Non-pigmented ciliary epithelial cell (primary cell): ENCODE results near the gene PKN2.
"Not testable (repeated sequence)": the region's sequence is repeated elsewhere in the genome, so short reads cannot be mapped to it uniquely, and the experiment has no call there.

Source experiments
- DNase-seq: peaks from one replicate; pipeline ENCODE4 v3.0.0-alpha.2; 2010; ENCODE audit warnings: low read depth

Gene PKN2

GRCh38 chr1:88680471-88680870 is 3.6 kb upstream of the PKN2 start:
- no peak for DNase-seq

GRCh38 chr1:88680911-88681622 is 3.0 kb upstream of the PKN2 start:
- DNase-seq = no peak

DNA sequence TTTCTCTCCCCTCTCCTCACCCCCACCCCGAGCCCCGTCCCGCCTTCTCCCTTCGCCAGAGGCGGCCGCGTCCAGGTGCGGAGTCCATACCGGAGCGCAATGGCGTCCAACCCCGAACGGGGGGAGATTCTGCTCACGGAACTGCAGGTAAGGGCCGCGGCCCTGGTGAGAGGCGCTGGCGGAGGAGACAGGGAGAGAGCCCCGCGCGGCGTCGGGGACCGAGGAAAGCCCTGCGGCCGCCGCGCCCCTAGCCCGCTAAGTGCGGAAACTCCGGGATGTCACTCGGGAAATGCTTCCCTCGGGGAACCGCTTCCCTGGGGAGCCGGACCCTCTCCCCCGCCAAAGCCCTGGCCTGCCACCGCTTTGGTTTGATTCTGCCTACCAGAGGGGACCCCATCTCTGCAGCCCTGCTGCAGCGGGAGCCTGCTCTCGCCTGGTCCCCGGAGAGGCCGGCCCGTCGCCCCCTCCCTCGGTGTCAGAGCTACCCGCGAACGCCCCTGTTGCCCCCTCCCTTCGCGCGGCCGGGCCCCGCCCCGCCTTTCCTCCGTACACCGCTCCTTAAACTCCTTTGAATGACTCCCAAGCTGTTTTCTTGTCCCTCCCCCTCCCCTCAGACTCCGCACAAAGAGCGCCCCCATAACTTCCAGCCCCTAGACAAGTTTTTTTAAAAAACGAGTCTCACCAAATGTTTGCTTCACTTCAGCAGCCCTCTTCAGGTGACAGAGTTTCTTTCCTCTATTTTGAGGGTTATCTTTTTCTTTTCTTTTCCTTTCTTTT is 597 bp downstream of the PKN2 start:
- no peak for DNase-seq

GRCh38 chr1:88685259-88685620 is 1.2 kb downstream of the PKN2 start:
- no peak for DNase-seq

DNA sequence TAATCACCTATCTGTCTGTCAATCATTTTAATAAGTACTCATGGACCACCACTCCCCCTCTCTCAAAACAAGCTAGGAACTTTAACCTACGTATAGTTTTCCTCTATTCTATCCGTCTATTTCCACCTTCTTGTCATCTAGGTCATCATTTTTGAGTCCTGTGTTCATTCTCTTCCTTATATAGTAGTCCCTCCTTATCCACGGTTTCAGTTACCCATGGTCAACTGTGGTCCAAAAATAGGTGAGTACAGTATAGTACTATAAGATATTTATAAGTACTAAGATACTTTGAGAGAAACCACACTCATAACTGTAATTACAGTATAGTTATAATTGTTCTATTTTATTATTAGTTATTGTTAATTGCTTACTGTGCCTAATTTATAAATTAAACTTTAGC is 7.5 kb downstream of the PKN2 start:
- no peak for DNase-seq

DNA sequence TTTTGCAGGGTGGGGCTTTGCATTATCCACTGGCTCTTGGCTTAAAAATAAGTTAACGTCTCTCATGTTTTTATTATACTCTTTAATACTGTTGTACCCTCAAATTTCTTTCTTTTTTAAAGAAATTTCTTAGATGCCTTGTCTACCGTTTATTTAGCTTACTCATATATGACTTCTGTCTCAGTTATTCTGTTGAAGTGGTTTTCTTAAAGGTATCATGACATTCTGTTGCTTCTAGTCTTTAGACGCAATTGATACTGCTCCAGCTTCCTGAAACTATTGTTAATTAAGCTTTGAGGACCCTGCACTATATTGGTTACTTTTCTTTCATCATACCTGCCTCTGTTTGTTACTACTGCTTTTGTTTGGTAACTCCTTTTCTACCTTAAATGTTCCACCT is 11.7 kb downstream of the PKN2 start:
- DNase-seq = no peak

DNA sequence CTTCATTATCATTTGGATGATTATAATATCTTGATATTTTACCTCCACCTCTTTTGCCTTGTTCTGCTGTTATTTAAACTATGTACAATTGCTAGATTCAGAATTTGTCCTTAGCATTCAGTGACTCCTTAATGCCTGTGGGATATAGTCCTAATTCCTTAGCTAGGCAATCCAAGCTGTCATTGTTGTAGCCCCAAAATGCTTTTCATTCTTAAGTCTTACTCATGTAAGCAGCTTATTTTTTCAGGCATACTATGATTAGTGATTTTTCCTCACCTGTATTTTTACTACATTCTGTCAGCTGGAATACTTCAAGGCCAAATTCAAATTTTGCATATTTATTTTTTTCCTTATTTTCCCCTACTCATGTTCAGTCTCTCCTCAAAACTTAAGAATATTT is 13.4 kb downstream of the PKN2 start:
- no peak for DNase-seq

- DNase-seq = no peak
Observed at GRCh38 chr1:88698140-88698539, 14.1 kb downstream of the PKN2 start.

DNA sequence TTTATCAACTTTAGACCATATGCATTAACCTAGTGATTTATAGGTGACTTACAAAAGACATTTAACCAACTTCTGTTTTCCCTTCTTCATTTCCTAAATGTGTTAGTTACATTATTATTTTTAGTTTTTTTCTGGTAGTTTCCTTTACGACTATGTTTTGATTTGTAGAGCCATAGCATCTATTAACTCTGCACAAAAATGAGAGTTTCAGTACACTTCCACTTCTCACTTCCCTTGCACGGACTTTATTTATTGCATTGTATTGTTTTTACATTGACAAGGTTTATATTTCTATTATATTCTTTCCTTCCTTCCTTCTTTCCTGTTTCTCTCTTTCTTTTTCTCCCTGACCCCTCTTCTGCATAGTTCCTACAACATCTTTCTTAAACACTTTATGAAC is 14.7 kb downstream of the PKN2 start:
- no peak for DNase-seq

- DNase-seq = no peak
Observed at GRCh38 chr1:88700425-88701013, 16.4 kb downstream of the PKN2 start.

DNA sequence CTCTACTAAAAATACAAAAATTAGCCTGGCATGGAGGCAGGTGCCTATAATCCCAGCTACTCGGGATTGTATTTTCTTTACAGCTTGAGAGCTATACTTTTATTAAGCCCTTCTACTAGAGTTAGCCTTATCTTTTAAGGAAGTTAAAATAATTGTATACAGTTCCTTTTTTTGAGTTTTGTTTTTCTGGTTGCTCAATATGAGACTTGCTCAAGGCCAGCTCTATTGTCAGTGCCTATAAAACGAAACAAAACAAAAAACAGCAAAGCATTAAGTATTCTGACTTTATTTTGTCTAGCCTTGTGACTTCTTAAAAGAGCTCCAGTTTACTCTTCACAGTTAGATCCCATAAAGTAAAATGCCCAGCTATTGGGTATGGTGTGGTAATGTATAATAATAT is 17.2 kb downstream of the PKN2 start:
- DNase-seq = no peak

DNA sequence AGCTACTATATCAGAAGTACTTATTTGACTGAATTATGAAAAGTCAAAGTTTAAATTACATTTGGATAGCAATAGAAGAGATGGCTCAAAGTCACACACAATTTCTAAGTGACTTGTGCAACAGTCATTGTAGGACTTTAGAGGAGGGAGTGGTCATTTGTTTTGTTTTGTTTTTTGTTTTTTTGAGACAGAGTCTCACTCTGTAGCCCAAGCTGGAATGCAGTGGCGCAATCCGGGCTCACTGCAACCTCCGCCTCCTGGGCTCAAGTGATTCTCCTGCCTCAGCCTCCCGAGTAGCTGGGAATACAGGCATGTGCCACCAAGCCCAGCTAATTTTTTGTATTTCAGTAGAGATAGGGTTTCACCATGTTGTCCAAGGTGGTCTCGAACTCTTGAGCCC is 17.7 kb downstream of the PKN2 start:
- DNase-seq = not testable (repeated sequence)

DNA sequence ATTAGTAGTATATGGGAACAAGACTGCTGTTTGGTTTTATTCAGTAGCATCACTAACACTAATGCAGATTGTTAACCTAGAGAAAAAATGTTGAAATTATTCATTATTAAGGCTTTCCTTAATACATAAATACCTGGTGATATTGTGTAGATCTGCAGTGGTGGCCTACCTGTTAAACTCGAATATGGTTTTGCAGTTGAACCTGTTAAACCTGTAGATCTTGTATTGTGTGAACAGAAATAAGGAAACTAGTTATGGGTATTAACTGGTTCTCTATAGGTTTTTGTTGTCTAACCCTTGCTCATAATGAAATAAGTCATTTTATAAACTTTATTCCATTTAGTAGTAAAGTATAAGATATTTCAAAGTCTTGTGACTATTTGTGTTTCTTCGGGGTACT is 23.9 kb downstream of the PKN2 start:
- DNase-seq = no peak

- not testable (repeated sequence) for DNase-seq
Observed at GRCh38 chr1:88712907-88713306, 28.8 kb downstream of the PKN2 start.

DNA sequence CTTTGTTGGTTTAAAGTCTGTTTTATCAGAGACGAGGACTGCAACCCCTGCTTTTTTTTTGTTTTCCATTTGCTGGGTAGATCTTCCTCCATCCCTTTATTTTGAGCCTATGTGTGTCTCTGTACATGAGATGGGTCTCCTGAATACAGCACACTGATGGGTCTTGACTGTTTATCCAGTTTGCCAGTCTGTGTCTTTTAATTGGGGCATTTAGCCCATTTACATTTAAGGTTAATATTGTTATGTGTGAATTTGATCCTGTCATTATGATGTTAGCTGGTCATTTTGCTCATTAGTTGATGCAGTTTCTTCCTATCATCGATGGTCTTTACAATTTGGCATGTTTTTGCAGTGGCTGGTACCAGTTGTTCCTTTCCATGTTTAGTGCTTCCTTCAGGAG is 32.5 kb downstream of the PKN2 start:
- not testable (repeated sequence) for DNase-seq

DNA sequence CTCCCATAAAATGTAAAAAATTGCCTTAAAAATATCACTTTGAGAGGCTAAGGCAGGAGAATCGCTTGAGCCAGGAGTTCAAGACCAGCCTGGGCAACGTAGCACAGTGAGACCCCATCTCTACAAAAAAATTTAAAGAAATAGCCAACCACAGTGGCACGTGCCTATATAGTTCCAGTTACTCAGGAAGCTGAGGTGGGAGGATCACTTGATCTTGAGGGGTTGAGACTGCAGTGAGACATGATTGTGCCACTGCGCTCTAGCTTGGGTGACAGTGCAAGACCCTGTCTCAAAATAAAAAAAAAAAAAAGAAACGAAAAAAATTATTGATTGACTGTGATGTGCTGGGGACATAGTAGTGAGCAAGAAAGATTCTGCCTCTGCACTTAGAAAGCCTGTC is 38.4 kb downstream of the PKN2 start:
- no peak for DNase-seq

DNA sequence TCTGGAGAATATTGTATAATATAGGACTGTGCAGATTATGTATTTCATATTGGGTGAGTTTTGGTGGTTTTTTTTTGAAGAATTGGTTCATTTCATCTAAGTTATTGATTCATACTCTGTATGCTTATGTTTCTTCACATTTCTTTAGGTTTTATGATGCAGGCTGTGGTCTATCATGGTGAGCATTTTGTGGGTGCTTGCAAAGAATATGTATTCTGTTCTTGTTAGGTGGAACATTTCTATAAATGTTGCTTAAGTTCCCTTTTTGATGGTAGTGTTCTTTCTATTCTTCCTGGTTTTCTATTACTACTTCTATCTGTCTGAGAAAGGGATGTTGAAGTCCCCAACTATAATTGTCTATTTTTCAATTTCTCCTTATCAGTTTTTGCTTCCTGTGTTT is 42.6 kb downstream of the PKN2 start:
- no peak for DNase-seq

DNA sequence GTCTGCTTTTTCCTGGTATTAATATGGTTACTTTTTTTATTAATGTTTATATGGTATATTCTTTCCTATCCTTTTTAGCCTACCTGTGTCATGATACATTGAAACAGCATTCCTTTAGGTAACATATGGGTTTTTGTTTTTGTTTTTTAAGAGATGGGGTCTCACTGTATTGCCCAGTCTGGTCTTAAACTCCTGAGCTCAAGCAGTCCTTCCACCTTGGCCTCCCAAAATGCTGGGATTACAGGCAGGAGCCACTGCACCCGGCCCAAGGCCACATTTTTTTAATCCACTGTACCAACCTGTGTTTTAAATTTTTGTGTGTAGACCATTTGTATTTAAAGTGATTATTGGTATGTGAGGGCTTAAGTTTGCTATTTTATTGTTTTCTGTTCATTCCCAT is 43.1 kb downstream of the PKN2 start:
- DNase-seq = no peak

DNA sequence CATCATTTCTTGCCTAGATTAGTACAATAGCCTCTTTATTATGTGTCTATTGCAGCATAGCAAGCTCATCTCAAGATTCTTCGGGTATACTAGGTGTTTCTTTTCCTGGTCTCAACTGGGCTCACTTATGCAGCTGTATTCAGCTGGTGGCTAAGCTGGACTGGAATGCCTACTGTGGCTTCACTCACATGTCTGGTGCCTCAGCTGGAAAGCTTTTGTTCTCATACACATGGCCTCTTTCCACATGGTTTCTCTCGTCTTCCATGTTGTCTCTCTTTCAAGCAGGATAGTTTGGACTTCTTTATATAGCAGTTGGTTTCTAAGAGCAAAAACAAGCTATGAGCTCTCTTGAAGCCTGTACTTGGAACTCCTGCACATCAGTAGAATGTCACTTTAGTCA is 45.2 kb downstream of the PKN2 start:
- DNase-seq = no peak

GRCh38 chr1:88730132-88730675 is 46.1 kb downstream of the PKN2 start:
- no peak for DNase-seq

GRCh38 chr1:88730995-88731394 is 46.9 kb downstream of the PKN2 start:
- no peak for DNase-seq

DNA sequence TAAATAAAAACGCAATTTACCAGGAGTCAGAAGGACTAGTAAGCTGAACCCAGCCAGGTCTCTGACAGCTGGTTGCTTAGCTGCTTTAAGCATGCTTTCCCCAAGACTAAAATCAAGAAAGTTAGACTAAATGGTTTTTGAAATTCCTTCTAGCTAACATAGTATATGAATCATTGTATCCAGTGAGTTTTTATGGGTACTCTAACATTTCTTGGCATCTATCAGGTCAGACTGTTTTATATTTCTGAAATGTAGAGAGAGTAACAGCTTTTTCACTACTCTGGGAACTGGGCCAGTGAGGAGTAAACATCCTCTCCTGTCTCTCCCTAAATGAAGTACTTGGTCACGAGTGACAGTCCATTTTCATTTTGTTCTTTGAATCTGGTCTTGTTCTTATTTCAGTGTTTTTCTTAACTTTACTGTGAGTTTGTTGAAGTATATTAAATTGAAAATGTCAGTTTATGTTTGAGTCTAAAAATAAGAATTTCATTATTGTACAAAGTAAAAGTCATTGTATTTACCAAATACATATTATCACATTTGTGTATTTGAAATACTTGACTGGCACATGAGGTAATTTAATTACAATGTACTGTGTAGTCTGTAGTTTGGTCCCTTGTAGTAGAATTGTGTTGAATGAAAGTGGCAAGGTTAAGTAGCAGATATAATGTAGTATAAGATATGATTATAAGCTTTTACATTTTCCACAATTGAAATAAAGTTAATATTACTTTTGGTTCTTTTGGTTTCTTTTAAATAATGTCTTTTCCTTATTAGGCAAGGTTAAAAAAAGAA is 47.6 kb downstream of the PKN2 start:
- peak; percentile 60 for DNase-seq
